GM19035 (cell line): ENCODE data around the gene FGD5.

Experiments
- ATAC-seq: cut with Tn5 transposase; IDR thresholded peaks from one replicate; pipeline ENCODE4 v1.9.1; 2021; ENCODE audit not compliant: unreplicated experiment

The FGD5 gene

GRCh38 chr3:14874784-14875183 is 56.0 kb downstream of the FGD5 start:
- ATAC-seq, result no peak

DNA sequence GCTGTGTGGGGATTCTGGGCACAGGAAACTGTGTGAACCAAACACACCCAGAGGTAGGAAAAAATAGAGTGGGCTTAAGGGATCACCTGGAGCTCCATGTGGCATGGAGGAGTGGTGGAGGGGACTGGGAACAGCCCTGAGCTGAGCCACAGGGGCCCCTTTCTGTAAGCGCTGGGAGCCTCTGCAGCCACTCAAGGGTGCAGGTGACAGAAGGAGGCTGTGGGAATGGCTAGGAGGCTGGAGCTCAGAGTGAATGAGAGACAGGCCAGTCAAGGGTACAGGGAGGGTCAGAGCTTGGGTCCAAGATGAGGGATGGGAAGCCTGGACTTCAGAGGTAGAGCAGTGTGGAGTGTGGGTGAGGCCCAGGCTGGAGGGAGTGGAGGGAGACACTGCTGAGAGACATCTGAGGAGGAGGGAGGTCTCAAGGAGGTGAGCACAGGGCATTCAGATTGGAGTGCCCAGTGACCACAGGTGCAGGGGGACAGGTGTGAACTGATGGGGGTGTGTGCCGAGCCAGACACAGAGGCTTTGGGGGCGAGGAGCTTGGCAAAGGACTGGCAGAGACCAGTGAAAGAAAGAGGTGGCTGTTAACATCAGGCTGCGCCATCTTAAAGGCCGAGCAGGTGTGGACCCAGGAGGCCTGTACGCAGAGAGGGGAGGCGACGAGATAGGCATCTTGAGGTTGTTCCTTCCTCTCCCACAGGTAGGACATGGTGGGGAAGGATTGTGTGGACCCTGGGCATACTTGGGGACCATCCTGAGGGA is 56.8 kb downstream of the FGD5 start:
- ATAC-seq, result no peak

GRCh38 chr3:14876921-14877333 is 58.2 kb downstream of the FGD5 start:
- ATAC-seq, result no peak

DNA sequence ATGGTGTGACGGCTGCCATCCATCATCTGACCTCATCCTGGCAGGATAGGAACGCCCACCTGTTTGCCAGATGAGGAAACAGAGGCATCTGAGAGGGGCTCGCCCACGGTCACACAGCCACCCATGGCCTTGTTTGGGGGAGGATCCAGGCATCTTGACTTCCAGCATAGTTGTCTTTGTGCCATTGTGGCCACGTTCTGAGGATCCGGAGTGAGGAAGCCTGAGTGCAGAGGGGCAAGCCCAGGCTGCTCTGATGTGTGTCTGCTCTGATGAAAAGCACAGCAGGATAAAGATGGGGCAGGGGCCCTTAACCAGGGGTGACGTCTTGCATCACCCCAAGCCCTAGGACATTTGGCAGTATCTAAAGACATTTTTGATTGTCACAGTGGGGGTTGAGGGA is 58.7 kb downstream of the FGD5 start:
- ATAC-seq, result no peak

GRCh38 chr3:14879211-14879874 is 60.6 kb downstream of the FGD5 start:
- no peak for ATAC-seq

GRCh38 chr3:14880447-14881106 is 61.8 kb downstream of the FGD5 start:
- ATAC-seq, result no peak

DNA sequence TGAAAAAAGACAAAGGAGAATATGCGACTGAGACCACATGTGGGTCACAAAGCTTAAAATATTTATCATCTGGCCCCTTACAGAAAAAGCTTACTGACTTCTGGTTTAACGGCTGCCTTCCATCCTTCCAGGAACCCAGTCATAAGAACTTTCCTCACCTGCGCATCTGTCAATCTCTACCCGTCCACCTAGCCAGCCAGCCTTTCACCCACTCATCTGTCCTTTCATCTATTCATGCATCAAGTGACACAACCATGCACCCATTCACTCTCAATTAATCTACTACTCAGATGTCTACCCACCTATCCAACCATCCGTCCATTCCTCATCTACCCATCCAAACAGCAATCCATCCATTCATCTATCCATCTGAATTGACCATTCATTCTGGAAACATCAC is 64.5 kb downstream of the FGD5 start:
- no peak for ATAC-seq

GRCh38 chr3:14884665-14885064 is 65.9 kb downstream of the FGD5 start:
- ATAC-seq, result no peak

DNA sequence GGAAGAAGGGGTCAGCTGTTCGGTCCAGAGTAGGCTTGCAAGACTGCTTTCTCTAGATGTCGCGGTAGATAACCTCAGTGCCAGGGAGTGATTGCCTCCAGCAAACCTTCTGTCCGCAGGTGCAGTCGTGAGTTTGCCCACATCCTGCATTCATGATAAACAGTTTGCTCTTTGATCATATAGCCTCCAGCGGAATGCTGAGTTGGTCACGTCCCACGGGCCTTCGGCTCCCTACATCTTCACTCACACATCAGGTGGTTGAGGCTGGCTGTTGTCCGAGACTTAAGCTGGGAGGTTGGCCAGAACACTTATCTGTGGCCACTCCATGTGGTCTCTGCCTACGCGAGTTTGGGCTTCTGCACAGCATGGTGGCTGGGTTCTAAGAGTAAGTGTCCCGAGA is 66.5 kb downstream of the FGD5 start:
- no peak for ATAC-seq

DNA sequence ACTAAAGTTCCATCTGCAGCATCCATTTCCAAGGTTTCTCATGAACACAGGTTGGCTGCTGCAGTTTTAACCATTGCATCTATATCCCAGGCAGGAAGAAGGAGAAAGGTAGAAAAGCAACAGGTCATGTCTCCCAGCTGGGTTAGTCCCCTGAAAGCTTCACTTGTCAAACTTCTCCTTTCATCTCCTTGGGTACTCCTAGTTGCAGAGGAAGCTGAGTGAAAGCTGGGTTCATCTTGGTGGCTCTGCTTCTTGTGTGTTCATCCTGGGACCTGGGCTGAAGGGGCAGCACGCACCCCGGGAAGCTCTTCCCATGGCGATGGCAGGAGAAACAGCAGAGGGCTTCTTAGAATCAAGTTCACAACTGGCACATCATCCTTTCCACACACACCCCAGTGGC is 67.3 kb downstream of the FGD5 start:
- no peak for ATAC-seq

- no peak for ATAC-seq
Measured at GRCh38 chr3:14889205-14889604, 70.4 kb downstream of the FGD5 start.

GRCh38 chr3:14889943-14890342 is 71.2 kb downstream of the FGD5 start:
- no peak for ATAC-seq

DNA sequence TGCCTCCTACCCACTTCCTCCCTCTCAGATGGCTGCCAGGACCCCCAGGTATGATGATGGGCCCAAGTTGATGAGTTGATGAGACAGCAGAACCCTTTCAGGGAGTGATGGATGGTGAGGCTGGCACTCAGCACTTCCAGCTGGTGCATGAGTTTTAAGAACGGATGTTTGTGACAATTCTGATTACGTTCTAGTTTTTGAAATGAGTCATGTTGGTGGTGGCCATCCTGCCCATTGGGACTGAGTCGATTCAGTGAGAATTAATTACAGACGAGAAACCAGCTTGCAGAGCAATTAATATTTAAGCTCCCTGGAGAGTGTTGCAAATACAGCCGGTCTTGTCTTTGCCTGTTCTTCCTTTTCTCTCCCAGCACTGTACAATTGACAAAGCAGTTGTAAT is 71.7 kb downstream of the FGD5 start:
- no peak for ATAC-seq

DNA sequence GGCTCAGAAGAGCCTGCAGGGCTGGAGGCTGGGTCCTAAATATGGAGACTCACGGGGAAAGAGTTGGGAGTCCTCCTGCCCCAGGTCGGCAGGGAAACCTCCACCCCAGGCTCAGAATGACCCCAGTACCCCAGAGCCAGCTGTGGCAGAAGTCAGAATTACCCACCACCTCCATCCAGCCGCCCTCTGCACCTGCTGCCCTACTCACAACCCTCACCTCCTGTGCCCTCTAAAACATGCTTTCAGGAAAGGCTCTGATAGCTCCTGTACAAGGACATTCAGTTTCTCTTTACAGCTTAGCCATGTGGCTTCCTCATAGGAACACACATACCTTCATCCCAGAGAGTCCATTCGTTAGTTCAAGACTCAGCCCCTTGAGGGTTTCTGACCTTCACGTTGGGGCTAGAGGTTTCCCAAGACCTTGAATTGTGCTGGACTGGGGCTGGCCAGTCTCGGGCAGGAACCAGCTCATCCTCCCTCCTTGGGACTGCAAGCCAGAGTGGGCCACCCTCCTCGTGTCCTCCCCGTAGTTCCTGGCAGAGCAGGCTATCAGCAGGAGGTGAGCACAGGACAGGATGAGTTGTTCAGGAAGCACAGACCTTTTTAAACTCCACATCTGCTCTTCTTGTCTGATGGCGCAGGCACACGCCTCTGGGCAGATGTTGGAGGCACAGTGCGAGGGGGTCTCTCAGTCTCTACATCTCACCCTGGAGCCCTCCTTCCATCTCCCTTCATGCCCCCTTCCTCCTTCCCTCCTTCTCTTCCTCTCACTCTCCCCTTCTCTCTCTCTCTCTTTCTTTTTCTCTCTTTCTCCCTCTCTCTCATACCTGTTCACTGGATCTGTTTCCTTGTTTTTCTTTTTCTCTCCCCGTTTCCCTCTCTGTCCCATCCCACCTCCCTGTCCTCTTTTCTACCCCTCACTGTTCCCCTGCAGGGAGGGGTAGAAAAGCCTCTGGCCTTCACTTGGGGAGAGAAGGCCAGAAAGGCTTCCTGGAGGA is 72.7 kb downstream of the FGD5 start:
- no peak for ATAC-seq

- no peak for ATAC-seq
Measured at GRCh38 chr3:14892226-14892625, 73.5 kb downstream of the FGD5 start.

GRCh38 chr3:14894085-14894484 is 75.3 kb downstream of the FGD5 start:
- no peak for ATAC-seq

- no peak for ATAC-seq
Measured at GRCh38 chr3:14897266-14897665, 78.5 kb downstream of the FGD5 start.

GRCh38 chr3:14898929-14899328 is 80.2 kb downstream of the FGD5 start:
- no peak for ATAC-seq

GRCh38 chr3:14899993-14900618 is 81.3 kb downstream of the FGD5 start:
- ATAC-seq, result no peak
